CD14-positive monocyte (primary cell): ENCODE results near the gene DYNC2H1. TPM values are rescaled to one million over a fixed set of nuclear protein-coding genes. Genes with fewer than 3 reads are reported as not detected.

ENCODE experiments used
- DNase-seq, 3 donors: peaks; one replicate each; pipeline ENCODE4 v3.0.0-alpha.2; 2011 to 2022
- H2AFZ ChIP-seq: 2 replicates; pipeline ENCODE4 v1.6.0; 2012; ENCODE audit warnings: mild to moderate bottlenecking, low read depth, low read length, inconsistent platforms; ENCODE audit not compliant: insufficient read depth, poor library complexity, severe bottlenecking
- H3K27ac ChIP-seq, 2 donors: 1 replicate in 1 of 2; 2 replicates in 1 of 2; pipeline ENCODE4 v1.5.1; 2012 to 2013; ENCODE audit warnings: low read length in 2 of 2, control low read depth in 1 of 2, inconsistent platforms in 1 of 2, low read depth in 1 of 2, mild to moderate bottlenecking in 1 of 2
- H3K27me3 ChIP-seq, 2 donors: one replicate each; pipeline versions ENCODE4 v1.6.0 to v1.6.1; 2011 to 2013; ENCODE audit warnings: low read length in 2 of 2; ENCODE audit not compliant: control insufficient read depth in 2 of 2, insufficient read depth in 2 of 2
- H3K36me3 ChIP-seq, 2 donors: replicated peaks in 1 of 2; 1 replicate in 1 of 2; 2 replicates in 1 of 2; pipeline versions ENCODE4 v1.5.1 to v1.6.1; 2012 to 2013; ENCODE audit warnings: low read length in 2 of 2, control low read depth in 1 of 2, inconsistent platforms in 1 of 2, mild to moderate bottlenecking in 1 of 2; ENCODE audit not compliant: insufficient read depth in 2 of 2, control insufficient read depth in 1 of 2
- H3K4me1 ChIP-seq, 2 donors: 1 replicate in 1 of 2; 2 replicates in 1 of 2; pipeline versions ENCODE4 v1.5.1 to v1.6.1; 2012 to 2013; ENCODE audit warnings: low read length in 2 of 2, control low read depth in 1 of 2, inconsistent platforms in 1 of 2, mild to moderate bottlenecking in 1 of 2, moderate library complexity in 1 of 2; ENCODE audit not compliant: insufficient read depth in 2 of 2, control insufficient read depth in 1 of 2
- H3K4me2 ChIP-seq: replicated peaks from 2 replicates; pipeline ENCODE3; 2012; ENCODE audit warnings: low read length, moderate library complexity, mild to moderate bottlenecking; ENCODE audit not compliant: poor library complexity, severe bottlenecking; ENCODE audit errors: extremely low read depth
- H3K4me3 ChIP-seq, 3 experiments: fragments of 200-600 bp in 1 of 3; sonication (generic) in 1 of 3; replicated peaks in 1 of 3; 1 replicate in 2 of 3; 2 replicates in 1 of 3; pipeline ENCODE4 v1.5.1; 2011 to 2013; ENCODE audit warnings: low read length in 3 of 3, mild to moderate bottlenecking in 3 of 3, control low read depth in 2 of 3, low read depth in 2 of 3, inconsistent platforms in 1 of 3, moderate library complexity in 1 of 3
- H3K79me2 ChIP-seq: 2 replicates; pipeline ENCODE4 v1.6.0; 2012; ENCODE audit warnings: mild to moderate bottlenecking, control low read depth, inconsistent platforms, low read length, moderate library complexity; ENCODE audit not compliant: insufficient read depth
- H3K9ac ChIP-seq: 2 replicates; pipeline ENCODE4 v1.6.0; 2017; ENCODE audit warnings: low read length, mild to moderate bottlenecking; ENCODE audit not compliant: insufficient read depth, poor library complexity, severe bottlenecking
- H3K9me3 ChIP-seq, 2 donors: replicated peaks in 1 of 2; 1 replicate in 1 of 2; 2 replicates in 1 of 2; pipeline versions ENCODE4 v1.5.1 to v1.6.1; 2012 to 2013; ENCODE audit warnings: low read length in 2 of 2, control low read depth in 1 of 2; ENCODE audit not compliant: control insufficient read depth in 1 of 2, insufficient read depth in 1 of 2
- H4K20me1 ChIP-seq: 2 replicates; pipeline ENCODE4 v1.6.0; 2012; ENCODE audit warnings: mild to moderate bottlenecking, low read length, control low read depth, moderate library complexity; ENCODE audit not compliant: insufficient read depth
- H3K27ac Mint-ChIP-seq, 7 donors: one replicate each; pipeline ENCODE4 v1.8.0; 2020; ENCODE audit warnings: mild to moderate bottlenecking in 7 of 7, mixed read lengths in 7 of 7, moderate library complexity in 6 of 7, inconsistent platforms in 2 of 7
- H3K27me3 Mint-ChIP-seq, 3 donors: one replicate each; pipeline ENCODE4 v1.8.0; 2021 to 2022; ENCODE audit warnings: low read depth in 3 of 3, mild to moderate bottlenecking in 3 of 3, mixed read lengths in 3 of 3, moderate library complexity in 3 of 3, inconsistent platforms in 1 of 3
- H3K36me3 Mint-ChIP-seq, 2 donors: one replicate each; pipeline ENCODE4 v1.8.0; 2020; ENCODE audit warnings: mixed read lengths in 2 of 2, inconsistent platforms in 1 of 2, mild to moderate bottlenecking in 1 of 2
- H3K4me1 Mint-ChIP-seq: one replicate; pipeline ENCODE4 v1.8.0; 2020; ENCODE audit warnings: mild to moderate bottlenecking, mixed read lengths
- H3K4me3 Mint-ChIP-seq, 2 donors: one replicate each; pipeline ENCODE4 v1.8.0; 2020; ENCODE audit warnings: mild to moderate bottlenecking in 2 of 2, mixed read lengths in 2 of 2, moderate library complexity in 1 of 2
- H3K9me3 Mint-ChIP-seq, 7 donors: one replicate each; pipeline ENCODE4 v1.8.0; 2020 to 2022; ENCODE audit warnings: mixed read lengths in 7 of 7, mild to moderate bottlenecking in 6 of 7, moderate library complexity in 6 of 7, inconsistent platforms in 2 of 7
- CTCF ChIP-seq: fragments of 200-600 bp; IDR thresholded peaks from one replicate; pipeline ENCODE4 v1.8.0; 2022; ENCODE audit warnings: antibody characterized with exemption, mild to moderate bottlenecking
- WGBS: methylation state at CpG from one replicate; pipeline ENCODE4 v1.1.5; 2013; ENCODE audit warnings: missing lambda C conversion rate; ENCODE audit not compliant: insufficient coverage; 5-methylcytosine and 5-hydroxymethylcytosine counted together
- intact Hi-C, 2 donors: fragments of 100-400 bp; cut with micrococcal nuclease; formaldehyde crosslinking; loops; one replicate each; pipeline versions ENCODE4 v1.15.0 to v1.15.1; 2023
- polyA plus RNA-seq, 3 donors: library from polyadenylated mRNA; depleted of rRNA in 1 of 3; unstranded in 2 of 3; stranded (reverse) in 1 of 3; fragments of 300-500 nt in 2 of 3; fragments of >200 nt in 1 of 3; fragmentation: Illumina TruSeq in 2 of 3; gene quantifications; 1 replicate in 2 of 3; 2 replicates in 1 of 3; pipeline ENCODE4 v1.2.3, GENCODE V29; 2012 to 2021

Gene DYNC2H1
- polyA plus RNA-seq, 3 donors = 0.10 to 1.5 (median 0.36) TPM

- Histone ChIP-seq H3K27ac (no peak overlapping the region), H3K4me3 (no peak overlapping the region), H3K4me2 (no peak overlapping the region), H2AFZ (no peak overlapping the region), H3K9ac (no peak overlapping the region), H3K4me1 (no peaks in the 10 kb centered on the region), H4K20me1 (no peaks in the 10 kb centered on the region), H3K36me3 (no peaks in the 10 kb centered on the region), H3K9me3 (no peaks in the 10 kb centered on the region), H3K79me2 (no peaks in the 10 kb centered on the region), H3K27me3 (no peaks in the 10 kb centered on the region)
- no peak overlapping the region for H3K4me3 Mint-ChIP-seq
- no peaks in the 10 kb centered on the region for H3K4me1 Mint-ChIP-seq
- H3K27me3 Mint-ChIP-seq = no peaks in the 10 kb centered on the region
- H3K36me3 Mint-ChIP-seq = no peaks in the 10 kb centered on the region
- no peak for TF ChIP-seq CTCF
- intact Hi-C loops = no loop called here
- H3K27ac Mint-ChIP-seq = no peak overlapping the region
- peaks cover 0 to 4% (median 0%) of the 10 kb centered on the region in 7 donors for H3K9me3 Mint-ChIP-seq
- DNase-seq = no peak
Measured at GRCh38 chr11:103354656-103355055, 245.4 kb downstream of the DYNC2H1 start.

DNA sequence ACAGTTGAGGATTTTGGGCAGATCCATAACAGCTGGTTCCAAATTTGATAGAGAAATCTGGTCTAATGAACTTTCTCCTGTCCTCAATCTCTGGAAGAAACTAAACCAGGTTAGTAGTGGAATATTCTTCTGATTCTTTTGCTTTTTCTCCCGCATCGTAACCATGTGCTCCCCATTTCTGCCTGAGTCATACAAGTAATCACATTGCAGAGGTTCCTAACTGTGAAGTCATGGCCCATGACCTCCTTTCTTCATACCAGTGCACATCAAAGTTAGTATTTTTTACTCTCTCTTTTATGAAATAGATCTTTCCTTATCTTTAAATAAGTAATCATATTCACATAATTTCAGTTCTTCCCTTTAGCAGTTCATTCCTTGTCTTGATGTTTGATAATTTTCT lies 249.0 kb downstream of the DYNC2H1 start:
- no peaks in the 10 kb centered on the region for H3K4me1 ChIP-seq
- H3K4me2 ChIP-seq = no peak overlapping the region
- H3K9me3 ChIP-seq = no peaks in the 10 kb centered on the region
- no peak overlapping the region for H3K4me3 ChIP-seq
- Mint-ChIP-seq H3K36me3 (no peaks in the 10 kb centered on the region), H3K27ac (no peak overlapping the region), H3K9me3 (peaks cover 0 to 4% (median 0%) of the 10 kb centered on the region in 7 donors), H3K27me3 (no peaks in the 10 kb centered on the region), H3K4me3 (no peak overlapping the region), H3K4me1 (no peaks in the 10 kb centered on the region)
- WGBS = no CpG with 5 or more reads among the region's 2 CpGs
- no peaks in the 10 kb centered on the region for H3K36me3 ChIP-seq
- H4K20me1 ChIP-seq = no peaks in the 10 kb centered on the region
- no peak overlapping the region for H3K27ac ChIP-seq
- DNase-seq = no peak
- no peak overlapping the region for H2AFZ ChIP-seq
- TF ChIP-seq CTCF = no peak
- no peak overlapping the region for H3K9ac ChIP-seq
- intact Hi-C loops = no loop called here
- no peaks in the 10 kb centered on the region for H3K27me3 ChIP-seq
- no peaks in the 10 kb centered on the region for H3K79me2 ChIP-seq
